Kidney epithelial cell (primary cell): ENCODE data around the gene ATP6V0C. TPM values are rescaled to one million over a fixed set of nuclear protein-coding genes. Genes with fewer than 3 reads are reported as not detected.

Experiments
- DNase-seq: peaks from one replicate; pipeline ENCODE4 v3.0.0-alpha.2; 2010; ENCODE audit warnings: low read depth
- H3K27me3 ChIP-seq: 2 replicates; pipeline ENCODE4 v1.6.0; 2011; ENCODE audit warnings: low read length; ENCODE audit not compliant: control insufficient read depth, insufficient read depth
- H3K36me3 ChIP-seq: 2 replicates; pipeline ENCODE4 v1.5.1; 2011; ENCODE audit warnings: low read length; ENCODE audit not compliant: control insufficient read depth, insufficient read depth
- H3K4me3 ChIP-seq: 2 replicates; pipeline ENCODE4 v1.5.1; 2011; ENCODE audit warnings: low read depth, mild to moderate bottlenecking, control low read depth, low read length
- CTCF ChIP-seq: IDR thresholded peaks from 2 replicates; pipeline ENCODE4 v1.5.1; 2011; ENCODE audit warnings: mild to moderate bottlenecking, moderate library complexity, low read length, control low read depth, inconsistent platforms; ENCODE audit not compliant: insufficient read depth, poor library complexity, severe bottlenecking
- total RNA-seq: library from RNA; depleted of rRNA; stranded (reverse); fragments of >200 nt; gene quantifications from 2 replicates; pipeline ENCODE4 v1.2.3, GENCODE V29; 2015

Gene ATP6V0C
- total RNA-seq, 1 donor from 2014 or later: 79.1 TPM

- H3K27me3 ChIP-seq: no peaks in the 10 kb centered on the region
- no peak for TF ChIP-seq CTCF
- DNase-seq: no peak
- no peak overlapping the region for H3K4me3 ChIP-seq
- peaks cover 8% of the 10 kb centered on the region for H3K36me3 ChIP-seq
These were observed 14.0 kb downstream of the ATP6V0C start for GRCh38 chr16:2527784-2528100.

GRCh38 chr16:2528161-2529060 lies 14.7 kb downstream of the ATP6V0C start:
- TF ChIP-seq CTCF: no peak
- no peaks in the 10 kb centered on the region for H3K27me3 ChIP-seq
- no peak for DNase-seq
- peaks cover 6% of the 10 kb centered on the region for H3K36me3 ChIP-seq
- no peak overlapping the region for H3K4me3 ChIP-seq

DNA sequence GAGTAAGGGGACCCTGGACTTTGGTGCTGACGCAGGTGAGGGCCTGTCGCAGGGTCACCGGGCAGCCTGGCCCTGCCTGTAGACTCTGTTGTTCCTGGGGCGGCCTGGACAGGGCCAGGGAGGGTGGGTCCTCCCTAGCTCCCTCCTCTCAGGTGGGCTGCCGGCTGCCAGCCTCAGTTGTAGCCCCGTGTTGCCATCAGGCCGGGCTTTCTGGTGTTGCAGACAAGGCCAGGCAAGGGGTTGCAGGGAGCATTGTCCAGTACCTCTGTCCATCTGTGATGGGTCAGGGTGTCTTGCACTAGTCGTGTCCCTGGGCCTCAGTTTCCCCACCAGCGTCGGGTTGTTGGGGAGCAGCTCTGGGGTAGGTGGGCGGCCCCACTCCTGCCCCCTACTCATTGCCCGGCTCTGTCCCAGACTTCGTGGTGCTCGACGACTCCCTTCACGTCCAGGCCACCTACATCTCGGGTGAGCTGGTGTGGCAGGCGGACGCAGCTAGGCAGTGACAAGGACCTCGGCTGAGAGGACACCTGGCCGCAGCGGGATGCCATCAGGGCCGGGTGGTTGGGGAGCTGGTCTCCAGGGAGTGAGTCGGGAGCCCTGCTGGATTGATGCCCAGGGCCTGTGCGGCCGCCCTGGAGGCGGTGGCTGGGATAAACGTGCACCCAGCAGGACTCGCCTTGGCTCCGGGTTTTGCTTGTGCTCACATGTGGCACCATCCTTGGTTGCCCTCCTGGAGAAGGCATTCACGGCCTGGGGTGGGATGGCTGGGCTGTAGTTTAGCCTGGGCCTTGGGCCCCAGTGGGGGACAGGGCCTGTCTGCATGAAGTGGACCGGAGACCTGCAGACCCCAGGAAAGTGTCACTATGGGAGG lies 15.5 kb downstream of the ATP6V0C start:
- H3K36me3 ChIP-seq: peaks cover 6% of the 10 kb centered on the region
- no peak for TF ChIP-seq CTCF
- no peak for DNase-seq
- no peaks in the 10 kb centered on the region for H3K27me3 ChIP-seq
- H3K4me3 ChIP-seq: no peak overlapping the region

- no peaks in the 10 kb centered on the region for H3K27me3 ChIP-seq
- peaks cover 5% of the 10 kb centered on the region for H3K36me3 ChIP-seq
- DNase-seq: no peak
- no peak for TF ChIP-seq CTCF
- H3K4me3 ChIP-seq: no peak overlapping the region
These were observed 16.3 kb downstream of the ATP6V0C start for GRCh38 chr16:2529961-2530628.

- H3K27me3 ChIP-seq: no peaks in the 10 kb centered on the region
- H3K4me3 ChIP-seq: no peak overlapping the region
- H3K36me3 ChIP-seq: peaks cover 5% of the 10 kb centered on the region
- TF ChIP-seq CTCF: no peak
- DNase-seq: no peak
These were observed 17.0 kb downstream of the ATP6V0C start for GRCh38 chr16:2530629-2531318.
